ENCODE measurements around the gene ZNF586. TPM values are rescaled to one million over a fixed set of nuclear protein-coding genes. Genes with fewer than 3 reads are reported as not detected.
A peak's percentile ranks its signal among the peaks of the same experiment; 100 is the strongest.

The ZNF586 gene
- total RNA-seq (2014; rRNA removed; shearing (Covaris generic)) (12.5 and 16.9 TPM in 2 replicates), polyA plus RNA-seq (2016; fragmentation: Nextera tagmentation; extraction: Ambion mirVana) (5.2 and 7.2 TPM in 2 replicates)
- long read RNA-seq, partial matches to known transcripts: 0 of 6 reads
- long read RNA-seq, other reads (novel, unspliced or antisense): 2 of 6 reads

GRCh38 chr19:57769345-57770131 lies at the start of gene ZNF586:
Gene ZNF586 (plus strand): TSS chr19:57769676. CDS start chr19:57769843, 167 bp downstream.
- Histone ChIP-seq H3K27me3 (ENCODE audit: insufficient read depth) (no peaks in the 10 kb centered on the region), H2AFZ (peak within 1 kb of the TSS; percentile 66; the same call in 1 of the 2 replicates), H3K9me2 (ENCODE audit: insufficient read depth) (no peaks in the 10 kb centered on the region), H3K36me3 (ENCODE audit: insufficient read depth) (peaks cover 4% of the 10 kb centered on the region), H3K27ac (ENCODE audit: low read depth) (peak within 1 kb of the TSS; percentile 50; the same call in 1 of the 2 replicates), H3K4me3 (peak within 1 kb of the TSS; percentile 84), H3F3A (replicated peaks; ENCODE audit: low read depth) (peaks cover 8% of the 10 kb centered on the region), H3K4me1 (ENCODE audit: insufficient read depth) (peaks cover 7% of the 10 kb centered on the region), H3K79me2 (replicated peaks; ENCODE audit: insufficient read depth) (peaks cover 45% of the 10 kb centered on the region), H4K20me1 (replicated peaks; ENCODE audit: insufficient read depth) (peaks cover 18% of the 10 kb centered on the region), H3K4me2 (peak within 1 kb of the TSS; percentile 96)
- H3K4me3 Mint-ChIP-seq: peak within 1 kb of the TSS; percentile 97
- H3K27ac Mint-ChIP-seq: peak within 1 kb of the TSS; percentile 84
- DNase-seq (ENCODE audit: low spot score) (peak; percentile 99), ATAC-seq (peak; percentile 98)
- H3K9me3 Mint-ChIP-seq: 0 out of 3 replicates have a peak, but pooled peaks cover 3% of the 10 kb centered on the region
- H3K27me3 Mint-ChIP-seq (ENCODE audit: insufficient read depth, low read depth, poor library complexity): peaks cover 10% of the 10 kb centered on the region
- TF ChIP-seq CREB1 (CRISPR knock-in tag; IDR thresholded peaks at IDR 0.05; ENCODE audit: low read depth) (peak; percentile 36; the same call in 1 of the 2 replicates), CTCF (conservative IDR thresholded peaks at IDR 0.05; ENCODE audit: low read depth in 2 of 2) (no peak), REST (IDR thresholded peaks at IDR 0.05; ENCODE audit: unreplicated experiment) (peak; percentile 8), ZNF331 (CRISPR knock-in tag; IDR thresholded peaks at IDR 0.05; ENCODE audit: low read depth) (no peak), ZNF114 (CRISPR knock-in tag; IDR thresholded peaks at IDR 0.05) (no peak), NANOG (IDR thresholded peaks at IDR 0.05; ENCODE audit: borderline replicate concordance) (no peak), ZNF462 (CRISPR knock-in tag; IDR thresholded peaks at IDR 0.05) (no peak), POLR2AphosphoS5 (IDR thresholded peaks at IDR 0.05; ENCODE audit: low read depth) (peak; percentile 93), ETS1 (IDR thresholded peaks at IDR 0.05) (peak; percentile 97), EZH2 (IDR thresholded peaks at IDR 0.05; ENCODE audit: low read depth, unreplicated experiment) (no peak), JUNB (IDR thresholded peaks at IDR 0.05; ENCODE audit: unreplicated experiment) (no peak), STAT1 (IDR thresholded peaks at IDR 0.05; ENCODE audit: unreplicated experiment) (no peak), EZH2phosphoT487 (IDR thresholded peaks at IDR 0.05; ENCODE audit: unreplicated experiment) (no peak)
- peaks cover 17% of the 10 kb centered on the region for H3K4me1 Mint-ChIP-seq
- peaks cover 22% of the 10 kb centered on the region for H3K36me3 Mint-ChIP-seq (ENCODE audit: low read depth)
